Astrocyte (in vitro differentiated cells and primary cell): ENCODE results near the gene PLCL1. TPM values are rescaled to one million over a fixed set of nuclear protein-coding genes. Genes with fewer than 3 reads are reported as not detected.

Source experiments
- DNase-seq: peaks from one replicate; pipeline ENCODE4 v3.0.0-alpha.2; 2010; ENCODE audit warnings: low read depth
- FAIRE-seq: peaks from 2 replicates; lab custom pipeline; 2011; peaks lifted over from hg19 to GRCh38; lab: Jason Lieb, UNC
- H2AFZ ChIP-seq: 2 replicates; pipeline ENCODE4 v1.6.0; 2012; ENCODE audit warnings: low read depth, low read length, inconsistent platforms
- H3K27ac ChIP-seq: 2 replicates; pipeline ENCODE4 v1.5.1; 2011; ENCODE audit warnings: low read depth, low read length, inconsistent platforms
- H3K27me3 ChIP-seq: 2 replicates; pipeline ENCODE4 v1.6.0; 2011; ENCODE audit warnings: low read length, inconsistent platforms; ENCODE audit not compliant: insufficient read depth
- H3K36me3 ChIP-seq: 2 replicates; pipeline ENCODE4 v1.5.1; 2011; ENCODE audit warnings: low read length, inconsistent platforms; ENCODE audit not compliant: insufficient read depth
- H3K4me1 ChIP-seq: 2 replicates; pipeline ENCODE4 v1.5.1; 2011; ENCODE audit warnings: low read length, inconsistent platforms; ENCODE audit not compliant: insufficient read depth
- H3K4me2 ChIP-seq: 2 replicates; pipeline ENCODE4 v1.6.0; 2012; ENCODE audit warnings: low read length, inconsistent platforms
- H3K4me3 ChIP-seq: 2 replicates; pipeline ENCODE4 v1.5.1; 2011; ENCODE audit warnings: low read depth, mild to moderate bottlenecking, low read length, inconsistent platforms; ENCODE audit not compliant: insufficient read depth
- H3K79me2 ChIP-seq: 2 replicates; pipeline ENCODE4 v1.6.0; 2012; ENCODE audit warnings: mild to moderate bottlenecking, low read length, inconsistent platforms; ENCODE audit not compliant: insufficient read depth
- H3K9ac ChIP-seq: 2 replicates; pipeline ENCODE4 v1.6.0; 2012; ENCODE audit warnings: mild to moderate bottlenecking, low read length, inconsistent platforms
- H3K9me3 ChIP-seq: 2 replicates; pipeline ENCODE4 v1.5.1; 2012; ENCODE audit warnings: low read depth, mild to moderate bottlenecking, low read length, inconsistent platforms; ENCODE audit not compliant: insufficient read depth
- H4K20me1 ChIP-seq: 2 replicates; pipeline ENCODE4 v1.6.0; 2012; ENCODE audit warnings: low read length, inconsistent platforms; ENCODE audit not compliant: insufficient read depth
- H3K27ac Mint-ChIP-seq: one replicate; pipeline ENCODE4 v1.8.0; 2021; ENCODE audit warnings: mild to moderate bottlenecking, mixed read lengths; ENCODE audit not compliant: unreplicated experiment
- H3K27me3 Mint-ChIP-seq: one replicate; pipeline ENCODE4 v1.8.0; 2021; ENCODE audit warnings: low read depth, mixed read lengths; ENCODE audit not compliant: unreplicated experiment
- H3K36me3 Mint-ChIP-seq: one replicate; pipeline ENCODE4 v1.8.0; 2021; ENCODE audit warnings: low read depth, mixed read lengths; ENCODE audit not compliant: unreplicated experiment
- H3K4me1 Mint-ChIP-seq: one replicate; pipeline ENCODE4 v1.8.0; 2021; ENCODE audit warnings: low read depth, mixed read lengths; ENCODE audit not compliant: unreplicated experiment
- H3K4me3 Mint-ChIP-seq: one replicate; pipeline ENCODE4 v1.8.0; 2021; ENCODE audit warnings: mild to moderate bottlenecking, moderate library complexity, mixed read lengths; ENCODE audit not compliant: unreplicated experiment
- H3K9me3 Mint-ChIP-seq: one replicate; pipeline ENCODE4 v1.8.0; 2021; ENCODE audit warnings: mild to moderate bottlenecking, mixed read lengths; ENCODE audit not compliant: unreplicated experiment
- CTCF ChIP-seq: IDR thresholded peaks from 2 replicates; pipeline ENCODE4 v1.5.1; 2011; ENCODE audit warnings: low read depth, mild to moderate bottlenecking, inconsistent platforms, low read length, moderate library complexity; ENCODE audit not compliant: insufficient read depth
- EZH2 ChIP-seq: IDR thresholded peaks from 2 replicates; pipeline ENCODE4 v1.6.1; 2012; ENCODE audit warnings: mild to moderate bottlenecking, low read length, inconsistent platforms; ENCODE audit not compliant: insufficient read depth
- total RNA-seq: library from RNA; stranded (reverse); gene quantifications from 2 replicates; pipeline ENCODE4 v1.2.1, GENCODE V29; 2021

PLCL1 gene
- total RNA-seq, 1 donor from 2014 or later = 0.84 TPM

GRCh38 chr2:197786010-197786877 lies 18.1 kb upstream of the PLCL1 start:
- FAIRE-seq = no peak
- H3K4me2 ChIP-seq = peak overlapping the region; percentile 83
- H3K36me3 ChIP-seq = no peaks in the 10 kb centered on the region
- H3K4me3 ChIP-seq = peak overlapping the region; percentile 40
- Mint-ChIP-seq H3K36me3 (no peaks in the 10 kb centered on the region), H3K27ac (no peak overlapping the region), H3K9me3 (peaks cover 2% of the 10 kb centered on the region), H3K4me1 (no peaks in the 10 kb centered on the region), H3K4me3 (no peak overlapping the region), H3K27me3 (peaks cover 5% of the 10 kb centered on the region)
- DNase-seq = no peak
- TF ChIP-seq EZH2 = peak; percentile 85
- no peak for TF ChIP-seq CTCF
- H3K9ac ChIP-seq = no peak overlapping the region
- H3K27ac ChIP-seq = no peak overlapping the region
- H2AFZ ChIP-seq = peak overlapping the region; percentile 49
- no peaks in the 10 kb centered on the region for H4K20me1 ChIP-seq
- peaks cover 16% of the 10 kb centered on the region for H3K27me3 ChIP-seq
- H3K9me3 ChIP-seq = no peaks in the 10 kb centered on the region
- H3K79me2 ChIP-seq = no peaks in the 10 kb centered on the region
- no peaks in the 10 kb centered on the region for H3K4me1 ChIP-seq

- no peak for TF ChIP-seq CTCF
- no peak for TF ChIP-seq EZH2
- no peak for FAIRE-seq
- peaks cover 5% of the 10 kb centered on the region for H3K27me3 Mint-ChIP-seq
Observed at GRCh38 chr2:197793456-197793855, 10.9 kb upstream of the PLCL1 start.

GRCh38 chr2:197795277-197795676 lies 9.1 kb upstream of the PLCL1 start:
- H3K27me3 Mint-ChIP-seq = peaks cover 5% of the 10 kb centered on the region
- H3K36me3 Mint-ChIP-seq = no peaks in the 10 kb centered on the region
- H3K9ac ChIP-seq = no peak overlapping the region
- H3K27me3 ChIP-seq = no peaks in the 10 kb centered on the region
- TF ChIP-seq CTCF (no peak), EZH2 (no peak)
- no peak overlapping the region for H3K4me2 ChIP-seq
- H3K27ac ChIP-seq = no peak overlapping the region
- H3K79me2 ChIP-seq = no peaks in the 10 kb centered on the region
- no peaks in the 10 kb centered on the region for H3K4me1 ChIP-seq
- H3K4me3 ChIP-seq = no peak overlapping the region
- no peaks in the 10 kb centered on the region for H3K9me3 Mint-ChIP-seq
- FAIRE-seq (no peak), DNase-seq (no peak)
- H4K20me1 ChIP-seq = no peaks in the 10 kb centered on the region
- H3K36me3 ChIP-seq = no peaks in the 10 kb centered on the region
- H3K4me3 Mint-ChIP-seq = no peak overlapping the region
- no peaks in the 10 kb centered on the region for H3K9me3 ChIP-seq
- H2AFZ ChIP-seq = no peak overlapping the region
- no peaks in the 10 kb centered on the region for H3K4me1 Mint-ChIP-seq
- no peak overlapping the region for H3K27ac Mint-ChIP-seq

More at GRCh38 chr2:197793456-197793855, 10.9 kb upstream of the PLCL1 start:
- no peak overlapping the region for H3K9ac ChIP-seq
- no peak overlapping the region for H3K4me3 ChIP-seq
- H3K4me1 ChIP-seq = no peaks in the 10 kb centered on the region
- no peaks in the 10 kb centered on the region for H3K36me3 ChIP-seq
- no peaks in the 10 kb centered on the region for H3K9me3 ChIP-seq
- H2AFZ ChIP-seq = no peak overlapping the region
- DNase-seq = no peak
- Mint-ChIP-seq H3K4me1 (no peaks in the 10 kb centered on the region), H3K4me3 (no peak overlapping the region), H3K27ac (no peak overlapping the region), H3K36me3 (no peaks in the 10 kb centered on the region), H3K9me3 (no peaks in the 10 kb centered on the region)
- H3K27ac ChIP-seq = no peak overlapping the region
- H3K27me3 ChIP-seq = no peaks in the 10 kb centered on the region
- no peaks in the 10 kb centered on the region for H4K20me1 ChIP-seq
- H3K4me2 ChIP-seq = no peak overlapping the region
- no peaks in the 10 kb centered on the region for H3K79me2 ChIP-seq
